AG20443 (cell line): Measurements from ENCODE around the gene LRRC2.
"Not testable (repeated sequence)": the region's sequence is repeated elsewhere in the genome, so short reads cannot be mapped to it uniquely, and the experiment has no call there.

ENCODE experiments used
- DNase-seq: peaks from one replicate; pipeline ENCODE4 v3.0.0; 2012; ENCODE audit warnings: low spot score, mixed read lengths

The LRRC2 gene

GRCh38 chr3:46584598-46585467 is 18.7 kb upstream of the LRRC2 start:
- no peak for DNase-seq

DNA sequence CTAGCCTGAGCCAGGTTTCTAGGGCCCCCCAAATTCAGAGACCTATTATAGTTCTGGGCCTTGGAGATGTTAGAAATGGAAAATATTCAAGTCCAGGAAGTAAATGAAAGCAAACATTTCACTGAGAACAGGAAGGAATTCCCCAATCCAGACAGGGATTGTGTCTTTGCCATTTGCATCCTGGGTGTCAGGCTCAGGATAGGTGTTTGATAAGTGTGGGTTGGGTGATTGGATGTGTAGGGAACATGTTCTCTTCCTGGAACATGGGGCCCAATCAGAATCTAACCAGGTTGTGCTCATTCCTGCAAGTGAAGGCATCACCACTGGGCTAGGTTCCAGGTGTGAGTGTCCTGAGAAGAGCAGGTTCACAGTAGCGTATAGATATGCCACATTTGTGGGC is 14.6 kb upstream of the LRRC2 start:
- no peak for DNase-seq

DNA sequence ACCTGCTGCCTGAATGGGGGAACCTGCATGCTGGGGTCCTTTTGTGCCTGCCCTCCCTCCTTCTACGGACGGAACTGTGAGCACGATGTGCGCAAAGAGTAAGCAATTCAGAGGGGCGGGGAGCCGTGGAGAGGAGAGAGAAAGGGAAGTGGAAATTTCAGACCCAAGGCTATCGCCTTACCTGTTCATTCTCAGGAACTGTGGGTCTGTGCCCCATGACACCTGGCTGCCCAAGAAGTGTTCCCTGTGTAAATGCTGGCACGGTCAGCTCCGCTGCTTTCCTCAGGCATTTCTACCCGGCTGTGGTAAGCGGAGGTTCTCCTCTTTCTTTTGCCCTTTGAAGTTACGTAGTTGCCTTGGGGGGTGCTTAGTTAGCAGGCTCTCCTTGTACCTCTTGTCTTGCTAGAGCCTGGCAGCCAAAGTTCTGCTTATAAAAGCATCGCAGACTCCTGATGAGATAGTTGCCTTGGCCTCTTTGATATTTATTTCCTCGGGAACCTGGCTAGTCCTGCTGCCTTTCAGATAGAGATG is 13.7 kb upstream of the LRRC2 start:
- no peak for DNase-seq

DNA sequence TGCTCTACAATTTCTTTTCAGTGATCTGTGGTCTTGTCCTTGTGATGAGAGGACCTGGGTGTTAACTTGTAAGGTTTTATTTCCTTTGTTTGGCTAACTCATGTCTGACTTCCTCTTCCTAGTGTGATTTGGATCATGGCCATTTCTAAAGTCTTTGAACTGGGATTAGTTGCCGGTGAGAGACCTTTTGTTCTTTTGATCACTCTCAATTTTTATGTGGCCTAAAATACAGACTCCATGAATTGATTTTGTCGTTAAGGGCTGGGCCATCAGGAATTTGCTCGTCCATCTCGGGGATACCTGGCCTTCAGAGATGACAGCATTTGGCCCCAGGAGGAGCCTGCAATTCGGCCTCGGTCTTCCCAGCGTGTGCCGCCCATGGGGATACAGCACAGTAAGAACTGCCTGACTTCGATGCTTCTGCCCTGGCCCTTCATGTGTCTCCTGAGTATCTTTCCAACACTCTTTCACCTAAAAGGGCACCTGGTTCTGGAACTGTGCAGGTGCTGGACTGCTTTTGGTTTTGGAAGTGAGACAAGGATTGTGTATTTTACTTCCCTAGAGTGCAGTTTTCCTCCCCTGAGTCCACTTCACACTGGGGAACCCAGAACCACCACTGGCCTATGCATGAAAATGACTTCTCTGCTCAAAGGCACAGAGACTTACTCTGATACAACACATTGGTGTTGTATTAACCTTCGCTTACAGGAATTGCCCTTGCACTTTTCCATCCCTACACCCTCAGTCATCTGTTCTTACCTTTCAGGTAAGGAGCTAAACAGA is 13.1 kb upstream of the LRRC2 start:
- DNase-seq = no peak

DNA sequence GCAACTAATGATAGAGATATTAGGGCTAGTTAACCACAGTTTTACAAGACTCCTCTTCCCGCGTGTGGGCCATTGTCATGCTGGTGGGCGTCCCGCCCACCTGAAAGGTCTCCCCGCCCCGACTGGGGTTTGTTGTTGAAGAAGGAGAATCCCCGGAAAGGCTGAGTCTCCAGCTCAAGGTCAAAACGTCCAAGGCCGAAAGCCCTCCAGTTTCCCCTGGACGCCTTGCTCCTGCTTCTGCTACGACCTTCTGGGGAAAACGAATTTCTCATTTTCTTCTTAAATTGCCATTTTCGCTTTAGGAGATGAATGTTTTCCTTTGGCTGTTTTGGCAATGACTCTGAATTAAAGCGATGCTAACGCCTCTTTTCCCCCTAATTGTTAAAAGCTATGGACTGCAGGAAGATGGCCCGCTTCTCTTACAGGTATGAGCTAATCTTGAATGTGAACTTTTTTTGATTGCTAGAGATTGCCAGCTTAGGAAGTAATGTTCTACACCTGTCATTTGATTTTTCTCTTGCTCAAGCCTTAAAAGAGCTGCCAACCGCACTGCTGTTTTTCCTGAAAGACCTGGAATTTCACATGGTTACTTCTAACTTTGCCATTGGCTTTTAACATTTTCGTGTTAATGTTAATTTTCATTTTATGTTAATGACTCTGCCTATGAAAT is 11.6 kb upstream of the LRRC2 start:
- not testable (repeated sequence) for DNase-seq

DNA sequence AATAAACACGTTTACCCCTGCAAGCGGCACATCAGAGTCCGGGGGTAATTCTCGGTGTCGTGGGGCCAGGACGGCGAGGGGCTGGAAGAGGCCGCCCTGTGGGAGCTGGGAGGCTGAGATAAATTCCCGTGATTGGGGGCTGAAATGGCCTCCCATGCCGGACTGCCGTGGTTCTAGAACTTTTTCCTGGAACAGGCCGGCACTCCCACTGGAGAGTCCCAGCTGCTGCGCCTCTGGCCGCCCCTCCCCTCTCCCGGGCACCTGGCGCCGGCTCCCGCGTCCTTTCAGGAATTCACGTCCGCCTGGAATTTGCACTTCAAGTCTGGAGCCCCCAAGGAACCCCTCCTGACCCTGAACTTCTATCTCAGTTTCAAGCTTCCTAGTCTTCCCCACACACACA is 10.8 kb upstream of the LRRC2 start:
- DNase-seq = no peak

DNA sequence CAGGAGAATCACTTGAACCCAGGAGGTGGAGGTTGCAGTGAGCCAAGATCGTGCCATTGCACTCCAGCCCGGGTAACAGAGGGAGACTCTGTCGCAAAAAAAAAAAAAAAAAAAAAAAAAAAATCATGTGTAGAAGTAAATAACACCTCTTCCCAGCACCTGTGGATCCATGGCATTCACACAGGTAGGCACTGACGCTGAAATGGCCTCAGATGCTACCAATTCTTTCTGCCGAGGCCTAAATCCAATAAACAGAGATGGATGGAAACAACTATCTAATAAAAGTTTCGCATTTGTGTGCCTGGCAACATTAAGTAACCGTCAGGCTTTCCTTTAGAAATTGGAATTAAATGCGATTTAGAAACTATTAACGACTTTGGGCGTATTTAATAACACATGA is 10.3 kb upstream of the LRRC2 start:
- DNase-seq = no peak

DNA sequence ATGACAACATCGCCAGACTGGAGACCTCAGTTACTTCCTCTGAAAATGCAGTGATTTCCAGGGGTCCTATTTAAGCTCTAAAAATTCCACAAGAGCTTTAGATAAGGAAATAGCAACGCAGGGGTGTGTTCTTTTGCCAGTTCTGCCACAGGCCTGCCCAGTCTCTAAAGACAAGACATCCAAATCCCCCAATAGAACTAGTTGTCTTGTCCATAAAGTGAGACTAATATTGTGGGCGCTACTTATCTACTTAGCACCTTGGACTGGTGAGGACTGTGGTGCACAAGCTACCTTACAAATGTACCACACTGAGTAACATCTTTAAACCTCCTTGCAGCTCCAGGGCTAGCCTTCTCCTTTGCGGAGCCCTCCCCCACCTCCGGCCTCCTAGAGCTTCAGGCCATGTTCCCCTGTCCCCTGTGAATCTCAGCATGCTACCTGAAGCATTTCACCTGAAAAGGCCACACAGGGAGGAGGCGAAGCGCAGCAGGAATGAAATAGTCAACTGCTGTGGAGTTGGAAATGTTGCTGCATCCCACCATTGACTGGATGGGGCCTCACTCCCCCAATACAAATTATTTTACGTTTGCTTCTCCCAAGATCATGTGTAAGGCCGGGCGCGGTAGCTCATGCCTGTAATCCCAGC is 9.6 kb upstream of the LRRC2 start:
- DNase-seq = no peak

DNA sequence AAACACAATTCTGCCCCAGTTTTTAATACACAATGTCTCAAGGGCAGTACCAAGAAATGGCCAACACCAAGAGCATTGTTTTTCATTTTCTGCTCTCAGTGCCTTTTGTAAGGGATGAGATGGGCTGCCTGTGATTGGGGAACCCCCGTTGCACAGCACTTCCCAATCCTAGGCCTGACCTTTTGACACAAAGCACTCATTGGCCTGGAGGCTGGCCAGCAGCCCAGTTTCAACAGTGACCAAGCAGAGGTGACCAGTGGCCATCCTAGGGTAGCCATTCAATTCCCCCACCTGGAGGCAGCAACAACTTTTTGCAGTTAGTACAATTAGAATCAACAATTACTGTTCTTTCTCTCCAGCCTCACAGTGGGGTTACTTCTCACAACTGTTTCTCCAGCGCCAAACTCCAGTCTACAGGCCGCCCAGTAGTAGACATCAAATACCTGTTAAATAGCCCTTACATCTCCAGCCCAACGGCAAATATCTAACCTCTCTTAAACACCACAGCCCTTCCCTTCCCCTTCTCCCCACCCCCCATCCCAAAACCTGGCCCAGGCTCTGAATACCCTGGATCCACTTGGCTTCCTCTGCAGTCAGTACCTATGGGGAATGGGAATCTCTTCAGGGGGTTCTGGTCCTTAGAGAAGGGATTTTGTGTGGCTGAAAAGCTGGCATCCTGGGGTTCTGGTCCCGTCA is 8.9 kb upstream of the LRRC2 start:
- DNase-seq = no peak

GRCh38 chr3:46574243-46574646 is 8.1 kb upstream of the LRRC2 start:
- DNase-seq = no peak

GRCh38 chr3:46573701-46574100 is 7.6 kb upstream of the LRRC2 start:
- no peak for DNase-seq

- no peak for DNase-seq
Measured at GRCh38 chr3:46571684-46572083, 5.6 kb upstream of the LRRC2 start.

DNA sequence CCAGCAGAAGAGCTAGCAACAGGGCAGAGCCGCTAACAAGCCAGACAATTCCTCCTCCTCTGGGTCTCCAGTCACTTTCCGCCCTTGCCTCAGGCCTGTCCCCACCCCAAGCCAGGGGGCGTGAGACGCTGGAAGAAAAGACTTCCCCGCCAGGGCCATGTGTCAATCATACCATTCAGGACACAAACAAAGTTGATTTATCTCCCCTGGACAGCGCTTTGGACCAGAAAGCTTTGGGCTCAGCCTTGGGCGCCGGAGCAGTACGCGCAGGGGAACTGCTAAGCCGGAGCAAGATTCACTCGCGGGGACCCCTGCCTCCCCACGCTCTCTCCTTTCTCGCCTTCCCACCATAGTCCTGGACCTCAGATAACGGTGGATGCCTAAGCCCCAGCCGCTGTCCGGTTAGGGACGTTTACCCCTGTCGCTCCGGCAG is 479 bp downstream of the LRRC2 start:
- DNase-seq = peak; percentile 36

DNA sequence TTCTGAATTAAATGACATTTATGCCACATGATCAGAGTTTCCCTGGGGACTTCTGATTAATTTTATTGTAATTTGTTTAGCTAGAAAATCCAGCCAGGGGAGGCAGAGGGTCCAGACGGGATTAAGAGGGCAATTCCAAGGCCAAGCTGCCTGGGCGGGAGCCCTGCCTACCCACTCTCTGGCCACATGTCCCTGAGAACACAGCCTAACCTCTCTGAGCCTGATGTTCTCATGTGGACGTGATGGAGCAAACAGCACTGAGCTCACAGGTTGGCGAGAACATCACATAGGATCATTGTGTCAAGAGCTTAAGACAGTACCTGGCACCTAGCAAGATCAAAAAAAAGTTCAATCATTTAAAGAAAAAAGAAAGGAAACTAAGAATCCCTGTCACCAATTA is 1.0 kb downstream of the LRRC2 start:
- no peak for DNase-seq

DNA sequence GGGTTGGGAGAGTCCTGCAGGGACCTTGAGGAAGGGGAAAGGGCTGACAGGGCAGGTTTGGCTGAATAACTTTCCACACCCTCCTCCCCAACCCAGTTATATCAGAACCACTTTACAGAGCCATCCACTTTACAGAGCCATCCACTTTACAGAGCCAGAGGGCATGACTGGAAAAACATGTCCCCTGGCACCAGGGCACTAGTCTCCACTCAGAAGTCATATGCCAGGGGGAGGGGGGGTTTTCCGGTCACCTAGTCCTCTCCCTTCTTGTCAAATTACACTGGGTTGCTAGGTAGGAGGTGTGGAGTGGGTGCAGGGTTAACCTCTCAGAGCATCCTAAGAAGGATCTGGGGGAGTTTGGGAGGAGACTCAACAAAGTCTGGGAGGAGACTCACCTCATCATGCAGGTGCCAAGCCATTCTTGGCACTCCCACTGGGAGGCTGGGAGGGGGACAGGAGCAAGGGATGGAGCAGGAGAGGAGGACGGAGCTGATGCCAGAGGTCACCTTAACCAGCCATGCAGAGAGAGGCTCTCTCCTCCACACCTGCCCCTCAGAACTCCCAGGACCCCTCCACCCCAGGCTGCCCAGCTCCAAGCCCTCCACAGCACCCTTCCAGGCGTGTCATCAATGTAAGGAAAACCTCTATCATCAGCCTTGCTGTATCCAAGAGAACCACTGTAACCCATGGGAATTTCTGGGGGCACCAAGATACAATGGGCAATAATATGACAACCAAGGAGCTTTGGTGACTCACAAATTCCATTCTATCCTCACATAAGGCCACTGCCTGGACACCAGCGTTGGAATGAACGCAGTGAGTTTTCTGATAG is 1.7 kb downstream of the LRRC2 start:
- DNase-seq = peak; percentile 47

DNA sequence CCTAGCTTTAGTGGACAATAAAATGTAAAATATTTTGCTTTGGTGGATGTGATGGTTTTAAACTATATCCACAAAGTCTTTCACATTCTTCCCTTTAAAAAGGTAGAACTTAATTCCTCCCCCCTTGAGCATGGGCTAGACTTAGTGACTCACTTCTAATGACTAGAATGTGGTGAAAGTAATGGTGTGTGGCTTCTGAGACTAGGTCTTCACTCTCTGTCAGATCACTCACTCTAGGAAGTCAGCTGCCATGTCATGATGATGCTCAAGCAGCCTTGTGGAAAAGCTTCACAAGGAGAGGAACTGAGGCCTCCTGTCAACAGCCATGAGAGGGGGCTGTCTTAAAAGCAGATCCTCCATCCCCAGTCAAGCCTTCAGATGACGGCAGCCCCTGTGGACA is 4.2 kb downstream of the LRRC2 start:
- no peak for DNase-seq

- no peak for DNase-seq
Measured at GRCh38 chr3:46561511-46561910, 4.6 kb downstream of the LRRC2 start.

DNA sequence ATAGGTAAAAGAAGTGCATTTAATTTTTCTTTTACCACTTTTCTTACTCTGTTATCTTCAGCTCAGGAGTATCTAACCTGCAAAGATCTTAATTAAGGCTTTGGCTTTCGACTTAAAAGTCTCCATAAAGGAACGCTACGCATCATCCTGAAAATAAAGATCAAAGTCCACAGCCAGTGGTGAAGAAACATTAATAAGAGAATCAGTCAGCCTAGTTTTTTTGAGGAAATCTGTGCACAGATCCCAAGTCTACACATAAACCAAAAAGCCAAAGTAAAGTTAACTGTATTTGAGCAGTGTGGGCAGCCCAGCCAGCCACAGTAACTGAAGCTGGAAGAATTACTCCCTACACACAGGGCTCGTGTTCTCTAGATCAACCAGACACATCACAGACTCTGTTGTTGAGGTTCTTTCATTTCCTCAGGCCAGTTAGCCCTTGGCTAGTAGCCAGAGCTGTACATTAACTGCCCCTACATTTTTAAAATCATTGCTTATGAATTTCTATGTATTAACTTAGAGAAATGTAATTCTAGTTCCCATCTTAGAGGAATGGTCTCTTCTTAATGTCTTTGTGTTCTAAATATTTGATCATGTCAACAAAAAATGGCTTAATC is 6.9 kb downstream of the LRRC2 start:
- no peak for DNase-seq

DNA sequence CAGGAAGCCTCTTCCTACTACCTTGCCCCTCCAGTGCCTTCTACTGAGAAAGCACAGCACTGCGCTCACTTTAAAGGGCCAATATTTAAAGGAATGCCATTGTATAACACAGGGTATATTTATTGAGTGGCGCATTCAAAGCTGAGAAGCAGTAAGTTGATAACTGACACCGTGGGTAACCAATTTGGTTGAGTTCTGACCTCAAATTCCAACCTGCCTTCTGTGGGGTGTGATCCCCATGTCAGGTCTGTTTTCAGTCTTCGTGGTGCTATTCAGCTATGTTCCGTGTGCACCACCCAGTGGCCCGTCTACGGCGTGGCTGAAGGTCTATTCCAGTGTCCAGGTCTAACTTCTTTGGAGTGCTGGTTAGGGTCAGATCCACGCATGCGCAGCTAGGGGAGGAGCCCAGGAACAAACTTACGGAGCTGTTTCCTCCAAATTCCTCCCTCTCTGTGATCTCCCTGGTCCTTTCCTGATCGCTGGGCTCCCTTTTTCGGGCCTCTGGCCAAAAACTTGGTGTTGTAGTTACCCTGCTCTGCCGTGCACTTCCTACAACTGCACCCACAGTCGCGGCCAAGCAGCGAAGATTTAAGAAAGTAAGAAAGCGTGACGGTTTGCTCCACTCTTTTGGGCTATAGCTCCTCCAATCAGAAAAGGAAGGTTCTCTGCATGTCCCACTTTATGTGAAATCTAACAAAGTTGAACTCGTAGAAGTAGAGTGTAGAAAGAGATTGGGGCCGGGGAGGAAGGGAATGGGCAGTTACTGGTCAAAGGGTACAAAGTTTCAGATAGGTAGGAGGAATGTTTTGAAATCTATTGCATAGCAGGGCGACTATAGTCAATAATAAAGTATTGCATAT is 7.7 kb downstream of the LRRC2 start:
- DNase-seq = peak; percentile 86
